Measurements from ENCODE around the gene COL5A1. TPM values are rescaled to one million over a fixed set of nuclear protein-coding genes. Genes with fewer than 3 reads are reported as not detected.
A peak's percentile ranks its signal among the peaks of the same experiment; 100 is the strongest.
"Not testable (repeated sequence)": the region's sequence is repeated elsewhere in the genome, so short reads cannot be mapped to it uniquely, and the experiment has no call there.

COL5A1 gene
- polyA plus RNA-seq, 3 donors from 2014 or later: not detected

- H3K27me3 Mint-ChIP-seq (ENCODE audit: low read depth in 3 of 3): peaks cover 9 to 10% (median 10%) of the 10 kb centered on the region in 3 donors
- not testable (repeated sequence) for H3K36me3 Mint-ChIP-seq, DNase-seq, H3K9me3 Mint-ChIP-seq, H3K4me3 Mint-ChIP-seq
- peak overlapping the region in 2 of 6 donors; percentile 17 to 22 for H3K27ac Mint-ChIP-seq
- peaks cover 17 to 24% of the 10 kb centered on the region in 2 donors for H3K4me1 Mint-ChIP-seq
Measured at GRCh38 chr9:134715536-134715935, 73.9 kb downstream of the COL5A1 start.

- Mint-ChIP-seq H3K4me3 (no peak overlapping the region), H3K4me1 (peaks cover 17 to 24% of the 10 kb centered on the region in 2 donors), H3K27ac (peak overlapping the region in 2 of 6 donors; percentile 18 to 22), H3K36me3 (peaks cover 0 to 4% (median 4%) of the 10 kb centered on the region in 3 donors), H3K9me3 (peaks cover 2 to 7% (median 5%) of the 10 kb centered on the region in 6 donors), H3K27me3 (ENCODE audit: low read depth in 3 of 3) (peaks cover 9 to 11% (median 10%) of the 10 kb centered on the region in 3 donors)
- no peak for DNase-seq
Measured at GRCh38 chr9:134716067-134716466, 74.5 kb downstream of the COL5A1 start.

- no peak overlapping the region for H3K4me3 Mint-ChIP-seq
Measured at GRCh38 chr9:134717056-134717455, 75.5 kb downstream of the COL5A1 start.

GRCh38 chr9:134717924-134718645, 76.5 kb downstream of the COL5A1 start:
- peaks cover 23% of the 10 kb centered on the region in 2 donors for H3K4me1 Mint-ChIP-seq
- peaks cover 10 to 14% (median 11%) of the 10 kb centered on the region in 3 donors for H3K27me3 Mint-ChIP-seq (ENCODE audit: low read depth in 3 of 3)
- peaks cover 2 to 7% (median 5%) of the 10 kb centered on the region in 6 donors for H3K9me3 Mint-ChIP-seq
- H3K36me3 Mint-ChIP-seq: peaks cover 0 to 4% (median 4%) of the 10 kb centered on the region in 3 donors
- DNase-seq: no peak
- H3K4me3 Mint-ChIP-seq: no peak overlapping the region
- no peak overlapping the region for H3K27ac Mint-ChIP-seq

More at GRCh38 chr9:134717056-134717455, 75.5 kb downstream of the COL5A1 start:
- Mint-ChIP-seq H3K4me1 (peaks cover 17 to 23% of the 10 kb centered on the region in 2 donors), H3K9me3 (peaks cover 2 to 7% (median 5%) of the 10 kb centered on the region in 6 donors), H3K36me3 (peaks cover 0 to 4% (median 4%) of the 10 kb centered on the region in 3 donors), H3K27me3 (ENCODE audit: low read depth in 3 of 3) (peaks cover 9 to 11% (median 10%) of the 10 kb centered on the region in 3 donors), H3K27ac (no peak overlapping the region)
- no peak for DNase-seq

GRCh38 chr9:134719331-134719730, 77.7 kb downstream of the COL5A1 start:
- Mint-ChIP-seq H3K27me3 (ENCODE audit: low read depth in 3 of 3) (peaks cover 3 to 10% (median 7%) of the 10 kb centered on the region in 3 donors), H3K9me3 (peaks cover 0 to 2% (median 0%) of the 10 kb centered on the region in 6 donors), H3K36me3 (peaks cover 0 to under 1% (median 0%) of the 10 kb centered on the region in 3 donors), H3K27ac (no peak overlapping the region), H3K4me3 (no peak overlapping the region), H3K4me1 (peaks cover 17 to 20% of the 10 kb centered on the region in 2 donors)
- DNase-seq: no peak

GRCh38 chr9:134720136-134720753, 78.6 kb downstream of the COL5A1 start:
- no peak overlapping the region for H3K4me3 Mint-ChIP-seq
- H3K27me3 Mint-ChIP-seq (ENCODE audit: low read depth in 3 of 3): peaks cover 0 to 7% (median 5%) of the 10 kb centered on the region in 3 donors
- no peak for DNase-seq
- no peaks in the 10 kb centered on the region for H3K9me3 Mint-ChIP-seq
- H3K36me3 Mint-ChIP-seq: no peaks in the 10 kb centered on the region
- H3K27ac Mint-ChIP-seq: no peak overlapping the region
- H3K4me1 Mint-ChIP-seq: peaks cover 19 to 20% of the 10 kb centered on the region in 2 donors

- H3K9me3 Mint-ChIP-seq: no peaks in the 10 kb centered on the region
- H3K4me3 Mint-ChIP-seq: no peak overlapping the region
- H3K4me1 Mint-ChIP-seq: peaks cover 19 to 22% of the 10 kb centered on the region in 2 donors
- H3K27me3 Mint-ChIP-seq (ENCODE audit: low read depth in 3 of 3): peaks cover 0 to 9% (median 6%) of the 10 kb centered on the region in 3 donors
- DNase-seq: no peak
- H3K27ac Mint-ChIP-seq: no peak overlapping the region
- H3K36me3 Mint-ChIP-seq: no peaks in the 10 kb centered on the region
Measured at GRCh38 chr9:134720796-134721195, 79.2 kb downstream of the COL5A1 start.

- Mint-ChIP-seq H3K9me3 (no peaks in the 10 kb centered on the region), H3K4me3 (no peak overlapping the region), H3K27me3 (ENCODE audit: low read depth in 3 of 3) (peaks cover 0 to 9% (median 6%) of the 10 kb centered on the region in 3 donors), H3K36me3 (no peaks in the 10 kb centered on the region), H3K4me1 (peaks cover 19 to 22% of the 10 kb centered on the region in 2 donors), H3K27ac (no peak overlapping the region)
- DNase-seq: no peak
Measured at GRCh38 chr9:134721344-134721743, 79.7 kb downstream of the COL5A1 start.

- Mint-ChIP-seq H3K27me3 (ENCODE audit: low read depth in 3 of 3) (peaks cover 0 to 9% (median 6%) of the 10 kb centered on the region in 3 donors), H3K36me3 (no peaks in the 10 kb centered on the region), H3K9me3 (no peaks in the 10 kb centered on the region), H3K4me3 (no peak overlapping the region), H3K4me1 (peaks cover 19% of the 10 kb centered on the region in 2 donors), H3K27ac (no peak overlapping the region)
- DNase-seq: no peak
Measured at GRCh38 chr9:134722120-134722701, 80.6 kb downstream of the COL5A1 start.

- no peak overlapping the region for H3K4me3 Mint-ChIP-seq
- H3K9me3 Mint-ChIP-seq: no peaks in the 10 kb centered on the region
- H3K4me1 Mint-ChIP-seq: peaks cover 19% of the 10 kb centered on the region in 2 donors
- peaks cover 0 to 9% (median 6%) of the 10 kb centered on the region in 3 donors for H3K27me3 Mint-ChIP-seq (ENCODE audit: low read depth in 3 of 3)
- no peaks in the 10 kb centered on the region for H3K36me3 Mint-ChIP-seq
- no peak for DNase-seq
- no peak overlapping the region for H3K27ac Mint-ChIP-seq
Measured at GRCh38 chr9:134723037-134723436, 81.4 kb downstream of the COL5A1 start.

GRCh38 chr9:134723491-134724190, 82.0 kb downstream of the COL5A1 start:
- H3K4me1 Mint-ChIP-seq: peaks cover 19% of the 10 kb centered on the region in 2 donors
- no peak overlapping the region for H3K27ac Mint-ChIP-seq

GRCh38 chr9:134724202-134724911, 82.8 kb downstream of the COL5A1 start:
- Mint-ChIP-seq H3K4me3 (peak overlapping the region in 2 of 5 donors; percentile 8 to 50), H3K36me3 (no peaks in the 10 kb centered on the region), H3K4me1 (peaks cover 19% of the 10 kb centered on the region in 2 donors), H3K27ac (no peak overlapping the region), H3K27me3 (ENCODE audit: low read depth in 3 of 3) (peaks cover 0 to 9% (median 6%) of the 10 kb centered on the region in 3 donors), H3K9me3 (no peaks in the 10 kb centered on the region)
- DNase-seq: no peak

More at GRCh38 chr9:134723491-134724190, 82.0 kb downstream of the COL5A1 start:
- DNase-seq: no peak
- Mint-ChIP-seq H3K27me3 (ENCODE audit: low read depth in 3 of 3) (peaks cover 0 to 9% (median 6%) of the 10 kb centered on the region in 3 donors), H3K4me3 (peak overlapping the region in 2 of 5 donors; percentile 8 to 50), H3K36me3 (no peaks in the 10 kb centered on the region), H3K9me3 (no peaks in the 10 kb centered on the region)
